Uterus (tissue), 2 donors: ENCODE measurements around the gene CLOCK.

Experiments used
- POLR2A ChIP-seq, 2 donors: fragments of 450-650 bp; IDR thresholded peaks; one replicate each; pipeline ENCODE4 v1.6.1; 2016; ENCODE audit warnings: antibody characterized with exemption in 2 of 2, mild to moderate bottlenecking in 1 of 2, moderate library complexity in 1 of 2
- TF ChIP-seq, protein P1 (sequence below), 4 experiments: fragments of 200-600 bp in 2 of 4; fragments of 450-650 bp in 2 of 4; sonication (generic) in 2 of 4; IDR thresholded peaks; one replicate each; pipeline ENCODE4 v1.5.1; 2016 to 2019; ENCODE audit warnings: antibody characterized with exemption in 4 of 4, mild to moderate bottlenecking in 2 of 4, moderate library complexity in 1 of 4

- TF ChIP-seq, protein P1, sequence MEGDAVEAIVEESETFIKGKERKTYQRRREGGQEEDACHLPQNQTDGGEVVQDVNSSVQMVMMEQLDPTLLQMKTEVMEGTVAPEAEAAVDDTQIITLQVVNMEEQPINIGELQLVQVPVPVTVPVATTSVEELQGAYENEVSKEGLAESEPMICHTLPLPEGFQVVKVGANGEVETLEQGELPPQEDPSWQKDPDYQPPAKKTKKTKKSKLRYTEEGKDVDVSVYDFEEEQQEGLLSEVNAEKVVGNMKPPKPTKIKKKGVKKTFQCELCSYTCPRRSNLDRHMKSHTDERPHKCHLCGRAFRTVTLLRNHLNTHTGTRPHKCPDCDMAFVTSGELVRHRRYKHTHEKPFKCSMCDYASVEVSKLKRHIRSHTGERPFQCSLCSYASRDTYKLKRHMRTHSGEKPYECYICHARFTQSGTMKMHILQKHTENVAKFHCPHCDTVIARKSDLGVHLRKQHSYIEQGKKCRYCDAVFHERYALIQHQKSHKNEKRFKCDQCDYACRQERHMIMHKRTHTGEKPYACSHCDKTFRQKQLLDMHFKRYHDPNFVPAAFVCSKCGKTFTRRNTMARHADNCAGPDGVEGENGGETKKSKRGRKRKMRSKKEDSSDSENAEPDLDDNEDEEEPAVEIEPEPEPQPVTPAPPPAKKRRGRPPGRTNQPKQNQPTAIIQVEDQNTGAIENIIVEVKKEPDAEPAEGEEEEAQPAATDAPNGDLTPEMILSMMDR (IDR thresholded peaks at IDR 0.05), result no peak
- no peak for TF ChIP-seq POLR2A (IDR thresholded peaks at IDR 0.05)
Measured at GRCh38 chr4:55439023-55439422, 107.7 kb downstream of the CLOCK start.
